Dendritic cell treated with granulocyte-macrophage colony-stimulating factor and Interleukin-4, amounts not matched to agents 40 ng/mL and 50 ng/mL, for 4 days (primary cell): ENCODE data around the gene MT1F.
"Not testable (repeated sequence)": the region's sequence is repeated elsewhere in the genome, so short reads cannot be mapped to it uniquely, and the experiment has no call there.

ENCODE experiments used
- H3K27ac Mint-ChIP-seq: one replicate; pipeline ENCODE4 v1.8.0; 2022; ENCODE audit warnings: mild to moderate bottlenecking, mixed read lengths
- H3K27me3 Mint-ChIP-seq: one replicate; pipeline ENCODE4 v1.8.0; 2022; ENCODE audit warnings: mild to moderate bottlenecking, mixed read lengths
- H3K36me3 Mint-ChIP-seq: one replicate; pipeline ENCODE4 v1.8.0; 2022; ENCODE audit warnings: low read depth, mixed read lengths
- H3K4me1 Mint-ChIP-seq: one replicate; pipeline ENCODE4 v1.8.0; 2022; ENCODE audit warnings: low read depth, mixed read lengths
- H3K4me3 Mint-ChIP-seq: one replicate; pipeline ENCODE4 v1.8.0; 2022; ENCODE audit warnings: mild to moderate bottlenecking, moderate library complexity, mixed read lengths
- H3K9me3 Mint-ChIP-seq: one replicate; pipeline ENCODE4 v1.8.0; 2022; ENCODE audit warnings: mixed read lengths
- intact Hi-C: fragments of 100-400 bp; cut with micrococcal nuclease; formaldehyde crosslinking; loops from one replicate; pipeline ENCODE4 v1.15.0; 2022

MT1F gene

DNA sequence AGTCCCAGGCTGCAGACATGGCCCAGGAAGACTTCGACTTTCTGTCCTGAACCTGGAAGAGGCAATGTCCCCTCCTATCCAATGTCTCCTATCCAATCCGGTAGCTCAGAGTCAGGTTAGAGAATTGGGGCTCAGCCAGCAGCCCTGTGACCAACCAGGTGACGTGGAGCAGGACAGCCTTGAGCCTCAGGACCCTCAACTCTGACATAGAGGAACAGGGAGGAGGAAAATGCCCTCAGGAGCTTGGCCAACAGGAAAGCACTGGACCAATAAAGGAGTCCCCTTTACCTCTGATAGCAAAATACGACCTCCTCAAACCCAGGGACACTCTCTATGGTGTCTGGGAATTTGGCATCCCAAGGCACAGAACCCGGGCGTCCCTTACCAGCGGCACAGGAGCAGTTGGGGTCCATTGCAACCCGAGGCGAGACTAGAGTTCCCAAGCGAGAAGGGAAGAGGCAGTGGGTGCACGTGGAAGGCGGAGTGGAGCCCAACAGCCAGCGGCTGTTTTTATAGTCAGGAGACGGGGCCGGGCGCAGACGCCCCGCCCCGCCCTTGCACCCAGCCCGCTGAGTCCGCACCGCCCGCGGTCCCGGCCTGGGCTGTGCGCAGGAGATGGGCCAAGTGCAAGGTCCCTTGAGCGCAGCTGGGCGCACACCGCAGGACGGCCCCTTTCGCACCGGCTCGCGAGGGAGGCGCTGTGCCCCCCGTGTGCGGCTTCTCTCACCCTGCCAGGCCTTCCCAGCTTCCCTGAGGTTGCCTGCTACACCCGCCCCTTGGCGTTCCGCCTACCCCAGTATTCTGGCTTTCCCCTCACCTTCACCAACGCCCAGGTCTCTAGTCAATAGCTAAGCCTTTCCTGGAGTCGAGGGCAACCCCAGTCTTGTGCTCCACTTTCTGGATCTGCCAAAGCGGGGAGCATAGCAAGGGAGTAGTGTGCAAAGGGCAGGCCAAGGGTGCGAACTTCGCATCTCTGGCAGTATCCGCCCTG, 10.1 kb downstream of the MT1F start, which contains the start of gene MT1G:
Gene MT1G (minus strand): TSS at position 485 of the 991 bp plus-strand sequence. CDS start 72 bp downstream, at position 413.
- H3K4me3 Mint-ChIP-seq: peak within 1 kb of the TSS; percentile 45
- no peaks in the 10 kb centered on the region for H3K9me3 Mint-ChIP-seq
- peaks cover 88% of the 10 kb centered on the region for H3K27me3 Mint-ChIP-seq
- peaks cover 41% of the 10 kb centered on the region for H3K4me1 Mint-ChIP-seq
- intact Hi-C loops: no loop called here
- H3K36me3 Mint-ChIP-seq: no peaks in the 10 kb centered on the region
- H3K27ac Mint-ChIP-seq: no peak within 1 kb of the TSS

DNA sequence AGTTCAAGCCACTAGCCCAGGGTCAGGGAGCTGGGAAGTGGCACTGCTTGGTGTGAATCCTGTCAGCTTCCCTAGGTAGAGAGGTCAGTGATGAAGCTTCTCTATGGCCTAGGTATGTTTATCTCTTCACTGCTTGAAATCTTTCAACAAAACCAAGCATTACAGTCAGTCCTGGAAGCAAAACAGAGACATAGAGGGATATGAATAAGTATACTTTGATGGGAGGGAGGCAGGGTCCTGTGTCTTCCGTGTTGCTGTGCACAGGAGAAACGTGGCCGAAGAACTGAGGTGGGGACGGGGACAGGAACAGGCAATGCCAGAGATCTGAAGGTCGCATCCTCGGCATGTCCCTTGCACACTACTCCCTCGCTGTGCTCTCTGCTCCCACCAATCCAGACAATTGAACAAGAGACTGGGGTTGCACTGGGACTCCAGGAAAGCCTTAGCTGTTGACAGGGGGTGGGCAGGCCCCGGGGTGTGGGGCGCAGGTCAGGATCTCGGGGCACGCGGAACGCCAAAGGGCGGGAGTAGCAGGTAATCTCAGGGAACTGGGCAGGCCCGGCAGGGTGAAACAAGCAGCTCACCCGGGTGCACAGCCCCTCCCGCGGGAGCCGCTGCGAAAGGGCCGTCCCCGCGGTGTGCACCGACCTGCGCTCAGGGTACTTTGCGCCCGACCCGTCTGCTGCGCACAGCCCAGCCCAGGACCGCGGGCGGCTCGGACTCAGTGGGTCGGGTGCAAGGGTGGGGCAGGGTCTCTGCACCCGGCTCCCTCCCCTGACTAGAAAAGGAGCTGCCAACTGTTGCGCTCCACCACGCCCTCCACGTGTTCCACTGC, 11.5 kb downstream of the MT1F start, which contains the start of gene MT1H:
Gene MT1H (plus strand): TSS at position 810 of the 835 bp plus-strand sequence. CDS start 71 bp downstream, outside the sequence.
- H3K9me3 Mint-ChIP-seq: no peaks in the 10 kb centered on the region
- H3K4me3 Mint-ChIP-seq: no peak within 1 kb of the TSS
- intact Hi-C loops: no loop called here
- H3K36me3 Mint-ChIP-seq: no peaks in the 10 kb centered on the region
- no peak within 1 kb of the TSS for H3K27ac Mint-ChIP-seq
- peaks cover 90% of the 10 kb centered on the region for H3K27me3 Mint-ChIP-seq
- H3K4me1 Mint-ChIP-seq: peaks cover 37% of the 10 kb centered on the region

DNA sequence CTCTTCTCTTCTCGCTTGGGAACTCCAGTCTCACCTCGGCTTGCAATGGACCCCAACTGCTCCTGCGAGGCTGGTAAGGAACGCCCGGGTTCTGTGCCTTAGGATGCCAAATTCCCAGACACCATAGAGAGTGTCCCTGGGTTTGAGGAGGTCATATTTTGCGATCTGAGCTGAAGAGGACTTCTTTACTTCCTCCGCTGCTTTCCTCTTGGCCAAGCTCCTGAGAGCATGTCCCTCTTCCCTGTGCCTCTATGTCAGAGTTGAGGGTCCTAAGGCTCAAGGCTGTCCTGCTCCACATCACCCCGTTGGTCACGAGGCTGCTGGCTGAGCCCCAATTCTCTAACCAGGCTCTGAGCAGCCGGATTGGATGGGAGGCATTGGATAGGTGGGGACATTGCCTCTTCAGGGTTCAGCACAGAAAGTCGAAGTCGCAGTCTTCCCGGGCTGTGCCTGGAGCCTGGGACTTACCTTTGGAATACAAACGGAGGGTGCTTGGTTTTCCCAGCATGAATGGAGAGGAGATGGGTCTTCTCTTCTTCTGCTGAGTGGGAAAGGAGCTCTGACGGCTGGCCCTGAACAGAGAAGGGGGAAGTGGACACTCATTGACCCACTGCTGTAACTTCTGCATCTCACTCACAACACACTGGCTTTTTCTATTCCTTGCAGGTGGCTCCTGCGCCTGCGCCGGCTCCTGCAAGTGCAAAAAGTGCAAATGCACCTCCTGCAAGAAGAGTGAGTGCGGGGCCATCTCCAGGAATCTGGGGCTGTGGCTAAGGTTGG, 12.3 kb downstream of the MT1F start:
- Mint-ChIP-seq H3K36me3 (no peaks in the 10 kb centered on the region), H3K27me3 (peaks cover 89% of the 10 kb centered on the region), H3K4me3 (no peak overlapping the region), H3K4me1 (peaks cover 41% of the 10 kb centered on the region), H3K27ac (no peak overlapping the region), H3K9me3 (no peaks in the 10 kb centered on the region)
- intact Hi-C loops: no loop called here

DNA sequence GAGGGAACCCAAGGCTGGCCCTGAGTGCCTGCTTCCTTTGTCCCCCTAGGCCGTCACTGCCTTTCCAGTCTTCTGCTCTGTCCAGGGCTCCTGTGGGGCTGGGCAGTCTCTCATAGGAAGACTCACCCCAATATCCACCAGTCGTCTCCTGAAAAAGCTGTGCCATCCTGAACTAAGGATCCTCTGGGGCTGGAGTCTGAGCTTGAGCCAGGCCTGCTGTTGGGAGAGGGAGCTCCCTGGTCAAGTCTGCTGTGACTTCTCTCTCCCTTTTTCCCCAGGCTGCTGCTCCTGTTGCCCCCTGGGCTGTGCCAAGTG, 12.8 kb downstream of the MT1F start:
- Mint-ChIP-seq H3K36me3 (no peaks in the 10 kb centered on the region), H3K27me3 (peaks cover 89% of the 10 kb centered on the region), H3K4me1 (peaks cover 46% of the 10 kb centered on the region), H3K4me3 (no peak overlapping the region), H3K9me3 (no peaks in the 10 kb centered on the region), H3K27ac (no peak overlapping the region)
- intact Hi-C loops: no loop called here

DNA sequence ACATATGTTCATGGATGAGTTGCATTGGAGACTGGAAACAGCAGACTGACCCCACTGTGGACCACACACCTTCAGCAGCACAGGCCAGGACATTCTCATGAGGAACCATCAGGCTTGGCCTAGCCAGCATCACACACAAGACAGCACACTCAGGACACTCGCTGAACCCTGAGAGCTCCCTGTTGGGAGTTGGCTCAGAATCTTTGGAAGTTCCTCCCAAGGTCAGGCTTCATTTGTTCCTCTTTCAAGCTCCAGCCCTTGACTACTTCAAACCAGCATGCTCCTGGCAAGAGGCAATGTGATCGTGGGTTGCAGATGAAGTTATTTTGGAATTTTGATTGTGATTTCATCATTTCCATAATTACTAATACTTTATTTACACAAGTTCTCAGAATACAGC, 13.9 kb downstream of the MT1F start:
- H3K36me3 Mint-ChIP-seq, intact Hi-C loops: not testable (repeated sequence)
- peaks cover 55% of the 10 kb centered on the region for H3K4me1 Mint-ChIP-seq

DNA sequence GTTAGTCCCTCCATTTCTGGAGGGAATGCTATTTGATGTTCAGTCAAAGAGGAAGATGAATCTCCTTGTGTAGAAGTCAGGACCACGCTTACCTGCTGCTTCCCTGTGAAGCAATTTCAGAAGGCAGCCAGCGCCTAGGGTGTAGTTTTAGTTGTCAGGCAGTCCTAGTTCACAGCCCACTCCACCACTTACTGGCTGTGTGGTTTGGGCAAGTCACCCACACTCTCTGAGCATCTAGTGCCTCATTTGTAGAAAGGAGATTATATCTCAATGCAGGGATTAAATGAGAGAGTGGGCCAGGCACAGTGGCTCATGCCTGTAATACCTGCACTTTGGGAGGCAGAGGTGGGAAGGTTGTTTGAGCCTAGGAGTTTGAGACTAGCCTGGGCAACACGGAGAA, 14.4 kb downstream of the MT1F start:
- H3K4me3 Mint-ChIP-seq, H3K9me3 Mint-ChIP-seq, intact Hi-C loops, H3K36me3 Mint-ChIP-seq, H3K27ac Mint-ChIP-seq: not testable (repeated sequence)
- peaks cover 92% of the 10 kb centered on the region for H3K27me3 Mint-ChIP-seq
- peaks cover 55% of the 10 kb centered on the region for H3K4me1 Mint-ChIP-seq

More for the DNA sequence above, 13.9 kb downstream of the MT1F start:
- H3K4me3 Mint-ChIP-seq, H3K27ac Mint-ChIP-seq, H3K9me3 Mint-ChIP-seq: not testable (repeated sequence)
- peaks cover 92% of the 10 kb centered on the region for H3K27me3 Mint-ChIP-seq

DNA sequence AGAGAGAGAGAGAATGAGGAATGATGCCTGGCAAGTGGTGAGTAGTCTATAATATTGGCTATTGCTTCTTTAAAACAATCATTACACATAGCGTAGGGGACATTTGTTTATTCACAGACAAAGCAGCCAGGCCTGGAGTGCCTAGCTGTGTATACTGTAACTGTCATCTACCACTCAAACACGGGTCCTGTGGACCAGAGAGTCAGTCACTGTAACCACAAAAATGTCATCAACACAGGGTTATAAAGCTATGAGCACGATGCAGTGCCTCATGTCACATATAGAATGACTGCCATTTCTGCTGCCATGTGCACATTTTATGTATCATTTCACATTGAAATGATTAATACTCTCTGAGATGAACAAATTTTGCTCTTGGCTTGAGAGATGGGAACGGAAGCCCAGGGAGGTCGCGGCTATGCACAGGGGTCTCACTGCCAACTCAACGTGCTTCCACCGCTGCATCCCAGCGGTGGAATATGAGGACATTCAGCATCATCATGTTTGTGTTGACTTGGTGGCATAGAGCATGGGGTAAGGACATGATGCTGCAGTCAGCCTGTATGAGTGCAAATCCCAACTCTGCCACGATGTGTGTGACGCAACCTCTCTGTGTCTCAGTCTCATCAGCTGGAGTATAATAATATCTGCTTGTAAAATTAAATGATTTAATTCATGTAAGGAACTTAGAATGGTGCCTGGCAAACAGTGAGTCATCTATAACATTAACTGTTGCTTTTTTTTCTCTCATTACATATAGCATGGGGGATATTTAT, 15.2 kb downstream of the MT1F start:
- peaks cover 90% of the 10 kb centered on the region for H3K27me3 Mint-ChIP-seq
- intact Hi-C loops: no loop called here
- H3K4me3 Mint-ChIP-seq: no peak overlapping the region
- H3K9me3 Mint-ChIP-seq: no peaks in the 10 kb centered on the region
- H3K4me1 Mint-ChIP-seq: peaks cover 48% of the 10 kb centered on the region
- H3K36me3 Mint-ChIP-seq: no peaks in the 10 kb centered on the region
- H3K27ac Mint-ChIP-seq: no peak overlapping the region

DNA sequence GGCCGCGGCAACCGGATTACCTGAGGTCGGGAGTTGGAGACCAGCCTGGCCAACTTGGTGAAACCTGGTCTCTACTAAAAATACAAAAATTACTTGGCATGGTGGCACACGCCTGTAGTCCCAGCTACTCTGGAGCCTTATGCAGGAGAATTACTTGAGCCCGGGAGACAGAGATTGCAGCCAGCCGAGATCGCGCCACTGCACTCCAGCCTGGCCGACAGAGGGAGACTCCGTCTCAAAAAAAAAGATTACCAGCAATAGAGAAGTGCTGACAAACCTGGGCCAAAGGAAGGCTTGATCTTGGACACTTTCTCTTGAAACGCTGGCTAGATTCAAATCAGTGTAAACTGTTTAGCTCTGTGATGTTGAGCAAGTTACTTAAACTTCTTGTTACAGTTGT, 16.2 kb downstream of the MT1F start:
- H3K9me3 Mint-ChIP-seq: no peaks in the 10 kb centered on the region
- peaks cover 88% of the 10 kb centered on the region for H3K27me3 Mint-ChIP-seq

DNA sequence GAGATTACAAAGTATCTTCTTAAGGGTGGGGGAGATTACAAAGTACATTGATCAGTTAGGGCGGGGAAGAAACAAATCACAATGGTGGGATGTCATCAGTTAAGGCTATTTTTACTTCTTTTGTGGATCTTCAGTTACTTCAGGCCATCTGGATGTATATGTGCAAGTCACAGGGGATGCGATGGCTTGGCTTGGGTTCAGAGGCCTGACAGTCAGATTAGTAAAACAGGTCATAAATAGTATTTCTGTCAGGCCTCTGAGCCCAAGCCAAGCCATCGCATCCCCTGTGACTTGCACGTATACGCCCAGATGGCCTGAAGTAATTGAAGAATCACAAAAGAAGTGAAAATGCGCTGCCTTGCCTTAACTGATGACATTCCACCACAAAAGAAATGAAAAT, 16.8 kb downstream of the MT1F start:
- H3K4me3 Mint-ChIP-seq, intact Hi-C loops, H3K9me3 Mint-ChIP-seq, H3K36me3 Mint-ChIP-seq, H3K27ac Mint-ChIP-seq: not testable (repeated sequence)
- H3K4me1 Mint-ChIP-seq: peaks cover 33% of the 10 kb centered on the region
- H3K27me3 Mint-ChIP-seq: peaks cover 83% of the 10 kb centered on the region

More for the DNA sequence above, 16.2 kb downstream of the MT1F start:
- peaks cover 40% of the 10 kb centered on the region for H3K4me1 Mint-ChIP-seq
- H3K4me3 Mint-ChIP-seq: no peak overlapping the region
- H3K27ac Mint-ChIP-seq: no peak overlapping the region
- no peaks in the 10 kb centered on the region for H3K36me3 Mint-ChIP-seq
- intact Hi-C loops: no loop called here

DNA sequence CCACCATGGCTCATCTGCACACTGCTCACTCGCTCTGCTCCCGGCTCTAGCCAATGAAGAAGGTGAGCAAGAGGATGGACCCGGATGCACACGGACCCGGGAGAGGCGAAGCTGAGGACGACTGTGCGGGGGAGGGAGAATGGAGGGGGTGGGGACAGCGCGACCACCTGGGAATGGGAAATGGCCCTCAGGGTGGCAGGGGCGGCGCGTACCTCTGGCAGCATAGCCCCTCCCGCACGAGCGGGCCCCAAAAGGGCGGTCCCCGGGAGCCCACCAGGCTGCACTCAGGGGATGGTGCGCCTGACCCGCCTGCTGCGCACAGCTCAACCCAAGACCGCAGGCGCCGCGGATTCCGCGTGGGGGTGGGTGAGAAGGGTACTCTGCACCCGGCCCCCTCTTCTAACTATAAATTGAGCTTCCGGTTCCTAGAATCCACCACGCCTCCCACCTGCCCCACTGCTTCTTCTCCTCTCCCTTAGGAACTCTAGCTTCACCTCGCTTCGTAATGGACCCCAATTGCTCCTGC, 18.0 kb downstream of the MT1F start:
- H3K36me3 Mint-ChIP-seq: no peaks in the 10 kb centered on the region
- H3K4me3 Mint-ChIP-seq: no peak overlapping the region
- H3K9me3 Mint-ChIP-seq: no peaks in the 10 kb centered on the region
- intact Hi-C loops: no loop called here
- no peak overlapping the region for H3K27ac Mint-ChIP-seq
- H3K27me3 Mint-ChIP-seq: peaks cover 71% of the 10 kb centered on the region
- peaks cover 25% of the 10 kb centered on the region for H3K4me1 Mint-ChIP-seq

DNA sequence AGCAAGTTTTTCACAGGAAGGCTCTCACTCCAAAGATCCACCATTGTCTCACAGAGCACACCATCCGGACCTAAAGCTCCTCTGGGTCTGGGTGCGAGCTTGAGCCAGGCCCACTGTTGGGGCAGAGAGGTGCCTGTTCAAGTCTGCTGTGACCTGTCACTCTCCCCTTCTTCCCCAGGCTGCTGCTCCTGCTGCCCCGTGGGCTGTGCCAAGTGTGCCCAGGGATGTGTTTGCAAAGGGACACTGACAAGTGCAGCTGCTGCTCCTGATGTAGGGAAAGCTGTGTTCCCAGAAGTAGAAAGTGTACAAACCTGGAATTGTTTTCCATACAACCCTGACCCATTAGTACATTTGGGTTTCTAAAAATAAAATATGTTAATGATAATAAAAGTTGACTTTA, 19.7 kb downstream of the MT1F start:
- Mint-ChIP-seq H3K27ac (no peak overlapping the region), H3K36me3 (no peaks in the 10 kb centered on the region), H3K4me1 (peaks cover 34% of the 10 kb centered on the region), H3K9me3 (no peaks in the 10 kb centered on the region), H3K27me3 (peaks cover 66% of the 10 kb centered on the region), H3K4me3 (no peak overlapping the region)
- intact Hi-C loops: no loop called here

DNA sequence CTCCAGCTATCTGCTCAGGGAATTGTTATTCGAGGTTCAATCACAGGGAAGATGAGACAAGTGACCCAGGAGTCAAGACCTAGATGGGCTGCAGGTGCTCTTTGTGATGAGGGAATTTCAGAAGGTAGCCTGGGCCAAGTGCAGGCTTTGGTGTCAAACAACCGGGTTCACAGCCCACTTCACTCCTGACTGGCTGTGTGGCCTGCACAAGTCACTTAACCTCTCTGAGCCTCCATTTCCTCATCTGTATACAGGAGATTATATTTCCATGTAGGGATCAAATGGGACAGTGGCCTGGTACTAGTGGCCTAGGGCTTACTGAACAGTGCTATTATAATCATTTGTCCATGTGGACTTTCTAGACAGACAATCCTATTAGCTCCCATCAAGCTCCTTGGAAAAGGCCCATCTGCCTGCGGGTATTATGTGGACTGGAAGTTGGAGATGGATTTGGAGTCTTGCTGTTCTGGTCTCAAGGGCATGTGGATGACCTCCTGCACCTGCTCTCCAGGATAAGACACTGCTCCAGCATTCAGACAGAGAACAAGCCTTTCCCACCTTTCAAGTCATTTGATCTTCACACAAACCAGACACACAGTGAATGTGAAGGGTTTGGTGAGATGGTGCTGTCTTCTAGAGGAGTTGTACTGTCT, 21.4 kb downstream of the MT1F start:
- Mint-ChIP-seq H3K4me1 (peaks cover 46% of the 10 kb centered on the region), H3K9me3 (no peaks in the 10 kb centered on the region), H3K36me3 (no peaks in the 10 kb centered on the region), H3K27me3 (peaks cover 49% of the 10 kb centered on the region), H3K27ac (no peak overlapping the region), H3K4me3 (no peak overlapping the region)
- intact Hi-C loops: no loop called here
